Mucosa of descending colon (tissue), 3 donors: ENCODE results near the gene AGAP1. TPM values are rescaled to one million over a fixed set of nuclear protein-coding genes. Genes with fewer than 3 reads are reported as not detected.

Experiments
- ATAC-seq: fragments of 200-7000 bp; cut with Tn5 transposase; one replicate; pipeline ENCODE4 v1.9.1; 2020; ENCODE audit warnings: mild to moderate bottlenecking, moderate library complexity
- DNase-seq, 3 donors: peaks; one replicate each; pipeline ENCODE4 v3.0.0-alpha.2; 2020
- H3K36me3 ChIP-seq: fragments of 200-600 bp; one replicate; pipeline ENCODE4 v1.8.0; 2021; ENCODE audit warnings: low read depth, mild to moderate bottlenecking
- H3K4me1 ChIP-seq: fragments of 200-600 bp; one replicate; pipeline ENCODE4 v1.8.0; 2021; ENCODE audit warnings: low read depth, mild to moderate bottlenecking
- H3K4me3 ChIP-seq: fragments of 200-600 bp; one replicate; pipeline ENCODE4 v1.8.0; 2021; ENCODE audit warnings: mild to moderate bottlenecking
- H3K9me3 ChIP-seq: fragments of 200-600 bp; one replicate; pipeline ENCODE4 v1.8.0; 2021; ENCODE audit warnings: mild to moderate bottlenecking
- intact Hi-C, 2 donors: fragments of 100-400 bp; cut with DNase I in 1 of 2; cut with micrococcal nuclease in 1 of 2; formaldehyde crosslinking; loops; one replicate each; pipeline versions ENCODE4 v1.11.0 to v1.11.1; 2022; cut with DNase I, micrococcal nuclease
- total RNA-seq, 3 donors: library from RNA; stranded (reverse); fragmentation: NEBNext Ultra II Directional in 2 of 3; extraction: Animal tissue kit (Norgen Biotek cat#: 25700) in 2 of 3; gene quantifications; one replicate each; pipeline versions ENCODE4 v1.2.1 to v1.2.4, GENCODE V29; 2021 to 2023
- TF ChIP-seq, protein P1 (sequence below): fragments of 200-600 bp; IDR thresholded peaks from one replicate; pipeline ENCODE4 v1.8.0; 2022; ENCODE audit warnings: antibody characterized with exemption, mild to moderate bottlenecking
- donor health status: DM: no; HTN: no; CAD: no; lungs with moderate emphysema.
- donor health status: DM: no; HTN: no; CAD: no.
- donor health status: DM: no; HTN: yes; CAD: no.

The AGAP1 gene
- total RNA-seq, 3 donors from 2014 or later, result 68.1 to 112 (median 88.9) TPM

DNA sequence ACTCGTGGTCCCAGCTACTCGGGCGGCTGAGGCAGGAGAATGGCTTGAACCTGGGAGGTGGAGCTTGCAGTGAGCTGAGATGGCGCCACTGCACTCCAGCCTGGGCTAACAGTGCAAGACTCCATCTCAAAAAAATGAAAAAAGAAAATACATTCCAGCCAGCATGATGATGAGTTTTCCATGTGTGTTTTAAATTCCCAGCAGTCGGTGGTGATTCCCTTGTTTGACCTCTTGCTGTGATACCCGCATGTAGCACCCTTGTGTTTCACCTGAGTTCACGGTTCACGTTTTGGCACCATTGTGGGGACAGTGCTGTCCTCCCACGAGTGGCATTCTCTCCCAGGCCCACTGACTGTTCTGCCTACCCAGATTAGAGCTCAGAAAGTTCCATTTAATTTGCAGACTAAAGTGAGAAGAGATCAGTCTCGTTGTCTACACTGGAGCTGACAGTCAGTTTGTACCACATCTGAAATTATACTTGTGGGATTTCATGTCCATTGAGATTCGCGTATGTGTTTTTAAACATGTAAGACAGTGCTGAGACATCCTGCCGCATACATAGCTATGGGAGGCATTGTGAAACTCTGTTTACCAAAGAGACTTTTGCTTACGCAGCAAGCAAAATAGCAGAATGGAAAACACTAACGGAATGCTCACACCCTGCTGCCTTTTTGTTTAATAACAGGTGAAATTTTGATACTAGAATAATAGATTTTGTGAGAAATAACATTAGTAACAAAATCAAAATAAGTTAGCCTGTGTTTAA lies 517.3 kb downstream of the AGAP1 start:
- intact Hi-C loops, result no loop called here
- no peaks in the 10 kb centered on the region for H3K9me3 ChIP-seq
- ATAC-seq, result no peak
- no peak for DNase-seq
- H3K4me3 ChIP-seq, result no peak overlapping the region
- no peaks in the 10 kb centered on the region for H3K4me1 ChIP-seq
- no peaks in the 10 kb centered on the region for H3K36me3 ChIP-seq
- TF ChIP-seq, protein P1, sequence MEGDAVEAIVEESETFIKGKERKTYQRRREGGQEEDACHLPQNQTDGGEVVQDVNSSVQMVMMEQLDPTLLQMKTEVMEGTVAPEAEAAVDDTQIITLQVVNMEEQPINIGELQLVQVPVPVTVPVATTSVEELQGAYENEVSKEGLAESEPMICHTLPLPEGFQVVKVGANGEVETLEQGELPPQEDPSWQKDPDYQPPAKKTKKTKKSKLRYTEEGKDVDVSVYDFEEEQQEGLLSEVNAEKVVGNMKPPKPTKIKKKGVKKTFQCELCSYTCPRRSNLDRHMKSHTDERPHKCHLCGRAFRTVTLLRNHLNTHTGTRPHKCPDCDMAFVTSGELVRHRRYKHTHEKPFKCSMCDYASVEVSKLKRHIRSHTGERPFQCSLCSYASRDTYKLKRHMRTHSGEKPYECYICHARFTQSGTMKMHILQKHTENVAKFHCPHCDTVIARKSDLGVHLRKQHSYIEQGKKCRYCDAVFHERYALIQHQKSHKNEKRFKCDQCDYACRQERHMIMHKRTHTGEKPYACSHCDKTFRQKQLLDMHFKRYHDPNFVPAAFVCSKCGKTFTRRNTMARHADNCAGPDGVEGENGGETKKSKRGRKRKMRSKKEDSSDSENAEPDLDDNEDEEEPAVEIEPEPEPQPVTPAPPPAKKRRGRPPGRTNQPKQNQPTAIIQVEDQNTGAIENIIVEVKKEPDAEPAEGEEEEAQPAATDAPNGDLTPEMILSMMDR, result no peak

DNA sequence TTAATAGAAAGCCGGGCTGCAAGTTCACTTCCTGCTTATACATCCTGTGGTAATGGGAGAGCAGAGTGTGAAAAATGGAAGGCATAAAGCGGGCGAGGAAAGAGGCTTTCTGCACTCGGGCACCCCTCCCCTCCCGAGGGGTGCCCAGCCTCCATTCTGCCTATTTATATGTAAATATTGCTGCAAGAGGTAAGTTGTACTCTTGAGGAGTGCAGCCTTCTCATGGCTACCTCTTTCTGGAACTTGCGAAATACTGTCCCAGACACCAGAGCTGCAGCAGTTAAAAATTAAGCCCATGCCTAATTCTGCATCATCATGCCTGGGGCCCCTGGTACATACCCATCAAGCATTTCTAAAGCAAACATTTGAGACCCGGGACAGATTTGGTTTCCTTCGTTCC lies 518.3 kb downstream of the AGAP1 start:
- Histone ChIP-seq H3K9me3 (no peaks in the 10 kb centered on the region), H3K4me3 (no peak overlapping the region), H3K36me3 (no peaks in the 10 kb centered on the region), H3K4me1 (no peaks in the 10 kb centered on the region)
- DNase-seq (no peak), ATAC-seq (no peak)
- TF ChIP-seq, protein P1, result no peak
- intact Hi-C loops, result no loop called here

DNA sequence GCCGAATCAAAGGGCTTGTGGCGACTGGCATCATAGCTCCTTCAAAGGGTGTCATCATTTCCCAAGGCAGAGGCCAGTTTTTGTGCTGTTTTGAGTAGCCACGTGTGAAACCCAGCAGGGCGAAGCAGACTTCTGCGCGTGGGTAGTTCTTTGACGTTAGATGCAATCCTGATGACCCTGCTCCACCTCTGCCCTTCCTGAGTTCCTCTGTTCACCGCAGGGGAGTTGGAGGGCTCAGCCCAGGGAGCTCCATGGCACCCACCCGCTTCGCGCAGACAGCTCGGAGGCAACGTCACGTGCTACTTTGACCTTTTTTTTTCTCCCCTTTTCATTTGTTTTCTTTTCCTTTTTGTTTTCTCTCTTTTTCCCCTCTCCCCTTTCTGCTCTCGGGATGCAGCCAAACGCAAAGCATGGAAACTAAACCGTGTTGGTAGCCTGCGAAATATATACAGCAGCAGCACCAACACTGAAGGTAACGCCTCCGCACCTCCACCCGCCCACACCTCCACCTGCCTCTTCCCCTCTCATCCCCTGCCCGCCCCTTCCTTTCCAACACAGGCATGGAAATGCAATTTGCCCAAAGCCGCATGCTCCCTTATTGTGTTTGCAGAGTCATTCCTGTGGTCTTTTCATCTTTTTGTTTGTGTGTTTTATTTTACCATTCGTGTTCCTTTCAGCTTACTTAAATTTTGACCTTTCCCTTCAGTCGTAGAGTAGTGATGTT lies 520.7 kb downstream of the AGAP1 start:
- TF ChIP-seq, protein P1, result no peak
- intact Hi-C loops, result no loop called here
- no peak for ATAC-seq
- no peak for DNase-seq
- Histone ChIP-seq H3K4me1 (no peaks in the 10 kb centered on the region), H3K9me3 (no peaks in the 10 kb centered on the region), H3K4me3 (no peak overlapping the region), H3K36me3 (no peaks in the 10 kb centered on the region)

DNA sequence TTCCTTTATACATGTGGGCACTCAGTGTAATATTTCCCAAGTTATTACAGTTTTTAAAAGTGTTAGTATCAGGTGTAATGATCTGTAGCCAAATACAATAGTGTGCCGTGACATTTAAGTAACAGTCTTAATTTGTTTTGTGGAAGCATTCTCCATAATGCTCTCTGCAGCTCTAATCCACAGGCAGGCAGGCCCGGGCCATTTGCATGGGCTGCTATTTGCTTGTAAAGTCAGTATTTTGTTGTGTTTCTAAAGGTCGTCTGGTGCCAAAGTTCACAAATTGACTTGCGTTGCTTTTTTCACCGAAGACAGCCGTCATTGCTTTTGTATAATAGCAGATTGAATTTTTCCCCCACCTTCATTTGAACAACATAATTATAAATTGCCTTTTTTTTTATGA lies 521.3 kb downstream of the AGAP1 start:
- DNase-seq (no peak), ATAC-seq (no peak)
- H3K4me1 ChIP-seq, result no peaks in the 10 kb centered on the region
- intact Hi-C loops, result no loop called here
- TF ChIP-seq, protein P1, result no peak
- H3K4me3 ChIP-seq, result no peak overlapping the region
- no peaks in the 10 kb centered on the region for H3K36me3 ChIP-seq
- no peaks in the 10 kb centered on the region for H3K9me3 ChIP-seq

DNA sequence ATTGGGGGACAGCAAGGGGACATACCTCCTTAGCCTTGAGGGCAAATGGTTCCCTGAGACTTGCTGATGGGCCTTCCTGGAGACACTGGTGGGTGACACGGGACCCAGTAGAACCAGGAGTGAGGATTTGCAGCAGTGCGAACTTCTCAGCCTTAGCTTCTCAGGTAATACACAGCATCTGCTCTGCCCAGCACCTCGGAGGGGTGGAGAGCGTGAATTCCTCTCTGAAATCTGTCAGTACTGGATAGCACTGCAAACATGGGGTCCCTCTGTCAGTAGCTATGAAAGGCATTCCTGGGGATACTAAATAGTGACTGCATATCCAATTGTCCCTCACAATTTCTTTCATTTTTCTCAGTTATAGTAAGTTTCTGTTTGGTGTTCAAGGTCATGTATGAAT lies 522.7 kb downstream of the AGAP1 start:
- TF ChIP-seq, protein P1, result no peak
- ATAC-seq, result no peak
- no peaks in the 10 kb centered on the region for H3K36me3 ChIP-seq
- intact Hi-C loops, result no loop called here
- no peak for DNase-seq
- no peaks in the 10 kb centered on the region for H3K4me1 ChIP-seq
- H3K4me3 ChIP-seq, result no peak overlapping the region
- no peaks in the 10 kb centered on the region for H3K9me3 ChIP-seq
